Measurements from ENCODE around the gene ZFP82.

ZFP82 gene

GRCh38 chr19:36418287-36419001 is at the start of gene ZFP82:
TSS of gene ZFP82 (minus strand) at chr19:36418644. CDS start at chr19:36409789, 8,855 bp downstream.
- DNase-seq, result peak; percentile 65

- DNase-seq, result no peak
Observed at GRCh38 chr19:36460046-36460445, 41.6 kb upstream of the ZFP82 start.

GRCh38 chr19:36456831-36457230 is 38.4 kb upstream of the ZFP82 start:
- DNase-seq, result no peak

- DNase-seq, result no peak
Observed at GRCh38 chr19:36449059-36449670, 30.7 kb upstream of the ZFP82 start.

GRCh38 chr19:36441339-36441738 is 22.9 kb upstream of the ZFP82 start:
- no peak for DNase-seq

GRCh38 chr19:36436531-36436930 is 18.1 kb upstream of the ZFP82 start:
- DNase-seq, result no peak

GRCh38 chr19:36423925-36424324 is 5.5 kb upstream of the ZFP82 start:
- DNase-seq, result no peak

GRCh38 chr19:36421749-36422481 is 3.5 kb upstream of the ZFP82 start:
- DNase-seq, result no peak

- DNase-seq, result no peak
Observed at GRCh38 chr19:36420961-36421748, 2.7 kb upstream of the ZFP82 start.

GRCh38 chr19:36417752-36418286 is 625 bp downstream of the ZFP82 start:
- DNase-seq, result no peak

GRCh38 chr19:36409841-36410240 is 8.6 kb downstream of the ZFP82 start:
- DNase-seq, result no peak

- DNase-seq, result no peak
Observed at GRCh38 chr19:36408101-36408500, 10.3 kb downstream of the ZFP82 start.

GRCh38 chr19:36404498-36404897 is 13.9 kb downstream of the ZFP82 start:
- no peak for DNase-seq

- no peak for DNase-seq
Observed at GRCh38 chr19:36401475-36401874, 17.0 kb downstream of the ZFP82 start.

- DNase-seq, result no peak
Observed at GRCh38 chr19:36398571-36398970, 19.9 kb downstream of the ZFP82 start.

GRCh38 chr19:36392916-36393673 is 25.3 kb downstream of the ZFP82 start:
- no peak for DNase-seq

GRCh38 chr19:36379510-36379819 is 39.0 kb downstream of the ZFP82 start:
- no peak for DNase-seq

GRCh38 chr19:36378625-36379509 is 39.6 kb downstream of the ZFP82 start, which contains the start of gene ZFP14:
TSS of gene ZFP14 (minus strand) at chr19:36379201. CDS start at chr19:36367892, 11,309 bp downstream.
- DNase-seq, result peak; percentile 93

GRCh38 chr19:36377541-36378178 is 40.8 kb downstream of the ZFP82 start:
- DNase-seq, result no peak

GRCh38 chr19:36373638-36374156 is 44.7 kb downstream of the ZFP82 start:
- DNase-seq, result no peak

Measured in activated gamma-delta T cell treated with Interleukin-2 at 50 U/mL for 16 hours (primary cell).